ENCODE measurements around the gene ERC1.

Gene ERC1

GRCh38 chr12:1279050-1279449, 288.0 kb downstream of the ERC1 start:
- TF ChIP-seq CTCF (IDR thresholded peaks at IDR 0.05; ENCODE audit: low read depth, low read length): no peak
- H3K4me3 ChIP-seq (ENCODE audit: low read depth, low read length): no peak overlapping the region

- no peak for TF ChIP-seq CTCF (IDR thresholded peaks at IDR 0.05; ENCODE audit: low read depth, low read length)
- H3K4me3 ChIP-seq (ENCODE audit: low read depth, low read length): no peak overlapping the region
Measured at GRCh38 chr12:1280059-1280458, 289.0 kb downstream of the ERC1 start.

- peak overlapping the region; percentile 13 for H3K4me3 ChIP-seq (ENCODE audit: low read depth, low read length)
- no peak for TF ChIP-seq CTCF (IDR thresholded peaks at IDR 0.05; ENCODE audit: low read depth, low read length)
Measured at GRCh38 chr12:1281683-1282366, 290.8 kb downstream of the ERC1 start.

- no peak for TF ChIP-seq CTCF (IDR thresholded peaks at IDR 0.05; ENCODE audit: low read depth, low read length)
- H3K4me3 ChIP-seq (ENCODE audit: low read depth, low read length): no peak overlapping the region
Measured at GRCh38 chr12:1282670-1283315, 291.8 kb downstream of the ERC1 start.

- TF ChIP-seq CTCF (IDR thresholded peaks at IDR 0.05; ENCODE audit: low read depth, low read length): no peak
- H3K4me3 ChIP-seq (ENCODE audit: low read depth, low read length): no peak overlapping the region
Measured at GRCh38 chr12:1283316-1283715, 292.3 kb downstream of the ERC1 start.

- no peak for TF ChIP-seq CTCF (IDR thresholded peaks at IDR 0.05; ENCODE audit: low read depth, low read length)
- H3K4me3 ChIP-seq (ENCODE audit: low read depth, low read length): no peak overlapping the region
Measured at GRCh38 chr12:1284611-1285010, 293.6 kb downstream of the ERC1 start.

GRCh38 chr12:1287446-1287975, 296.5 kb downstream of the ERC1 start:
- no peak overlapping the region for H3K4me3 ChIP-seq (ENCODE audit: low read depth, low read length)
- TF ChIP-seq CTCF (IDR thresholded peaks at IDR 0.05; ENCODE audit: low read depth, low read length): no peak
